Fibroblast of skin of right biceps (primary cell): ENCODE measurements around the gene ZFP92.
A peak's percentile ranks its signal among the peaks of the same experiment; 100 is the strongest.

Experiments used
- DNase-seq: peaks from one replicate; pipeline ENCODE4 v3.0.0-alpha.2; 2013

ZFP92 gene

DNA sequence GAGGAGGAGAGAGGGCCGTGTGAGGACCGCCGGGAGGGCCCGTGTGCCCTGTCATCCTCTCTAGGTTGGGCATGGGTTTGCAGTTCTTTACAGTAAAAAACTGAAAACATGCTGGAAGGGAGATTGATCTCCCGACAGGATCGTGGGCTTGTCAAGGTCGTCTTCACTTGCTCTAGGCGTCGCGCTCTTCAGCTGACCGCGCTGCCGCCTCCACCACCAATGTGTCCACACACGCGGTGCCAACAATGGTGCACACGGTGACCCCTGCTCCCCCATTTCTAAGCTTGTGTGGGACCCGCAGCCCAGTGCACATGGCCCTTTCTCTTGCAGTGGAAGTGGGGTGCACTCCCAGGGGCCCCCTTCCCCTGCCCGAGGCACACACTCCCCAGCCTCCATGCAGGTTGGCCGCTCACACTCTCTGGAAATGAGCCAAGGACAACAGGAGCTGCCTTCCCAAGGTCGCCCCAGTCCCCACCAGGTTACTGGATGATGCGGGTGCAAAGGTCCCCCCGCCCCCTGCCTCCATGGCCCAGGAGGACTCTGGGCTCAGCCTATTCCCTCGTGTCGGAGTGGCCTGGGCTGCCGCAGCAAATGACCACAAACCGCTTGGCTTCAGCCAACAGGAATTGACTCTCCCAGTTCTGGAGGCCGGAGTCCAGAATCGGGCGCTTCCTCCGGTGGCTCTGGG lies 1.7 kb upstream of the ZFP92 start:
- DNase-seq, result no peak

DNA sequence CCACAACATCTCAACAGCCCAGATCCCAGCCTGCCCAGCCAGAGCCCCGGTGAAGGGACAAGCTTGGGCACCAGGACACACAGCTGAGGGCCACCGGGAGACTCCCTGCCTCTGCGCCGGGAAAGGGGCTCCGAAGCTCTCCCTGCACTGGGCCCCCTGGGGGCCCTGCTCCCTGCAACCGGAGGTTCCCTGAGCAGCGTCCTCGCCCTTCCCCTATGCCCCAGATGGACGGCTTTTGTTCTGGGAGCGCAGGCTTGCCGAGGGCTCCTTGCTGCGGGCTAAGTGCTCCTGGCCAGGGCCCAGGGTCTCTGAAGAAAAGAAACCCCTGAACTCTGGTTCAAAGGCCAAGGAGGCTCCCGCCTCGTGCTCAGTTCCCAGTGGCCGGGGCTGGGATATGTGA lies 899 bp upstream of the ZFP92 start:
- no peak for DNase-seq

DNA sequence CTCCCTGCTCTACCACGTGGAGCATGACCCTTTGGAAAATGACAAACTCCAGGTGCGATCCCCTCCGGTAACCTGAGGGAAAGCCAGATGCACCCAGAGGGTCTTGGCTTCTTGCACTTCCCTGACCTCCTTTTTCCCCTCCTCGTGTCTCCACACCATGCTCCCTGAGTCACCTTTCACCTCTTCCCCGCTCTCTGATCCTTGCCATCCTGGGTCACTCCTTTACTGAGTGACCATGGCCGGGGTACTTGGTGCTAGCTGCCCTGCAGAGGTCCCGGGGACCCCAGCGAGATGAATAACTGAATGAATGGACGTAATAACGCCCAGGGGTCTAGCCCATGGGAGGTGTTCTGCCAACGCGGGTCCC lies 401 bp upstream of the ZFP92 start:
- DNase-seq, result no peak

DNA sequence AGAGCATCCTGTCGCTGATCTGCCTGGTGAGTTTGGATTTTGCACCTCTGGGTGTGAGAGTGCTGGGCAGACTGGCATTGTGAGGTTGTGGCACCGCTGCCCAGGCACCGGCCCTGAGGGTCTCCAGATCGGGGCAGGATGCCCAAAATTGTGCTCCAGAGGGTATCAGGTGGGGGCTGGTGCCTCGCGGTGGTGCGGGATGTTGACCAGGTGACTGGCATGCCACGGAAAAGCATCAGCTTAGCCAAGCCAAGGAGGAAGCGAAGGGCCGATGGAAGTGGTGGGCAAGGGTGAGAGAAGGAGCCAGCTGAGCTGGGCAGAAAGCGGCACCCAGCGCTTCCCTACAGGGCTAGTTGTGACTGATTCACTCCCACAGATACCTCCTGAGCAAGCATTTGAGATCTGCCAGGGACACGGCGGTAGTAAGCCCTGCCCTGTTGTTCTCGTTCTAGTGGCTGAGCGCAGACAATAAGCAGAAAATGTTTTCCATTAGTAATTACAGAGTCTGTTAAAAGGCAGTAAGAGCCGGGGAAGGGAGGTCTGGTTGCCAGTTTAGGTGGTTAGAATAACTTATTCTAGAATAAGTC lies 809 bp downstream of the ZFP92 start:
- DNase-seq, result no peak

DNA sequence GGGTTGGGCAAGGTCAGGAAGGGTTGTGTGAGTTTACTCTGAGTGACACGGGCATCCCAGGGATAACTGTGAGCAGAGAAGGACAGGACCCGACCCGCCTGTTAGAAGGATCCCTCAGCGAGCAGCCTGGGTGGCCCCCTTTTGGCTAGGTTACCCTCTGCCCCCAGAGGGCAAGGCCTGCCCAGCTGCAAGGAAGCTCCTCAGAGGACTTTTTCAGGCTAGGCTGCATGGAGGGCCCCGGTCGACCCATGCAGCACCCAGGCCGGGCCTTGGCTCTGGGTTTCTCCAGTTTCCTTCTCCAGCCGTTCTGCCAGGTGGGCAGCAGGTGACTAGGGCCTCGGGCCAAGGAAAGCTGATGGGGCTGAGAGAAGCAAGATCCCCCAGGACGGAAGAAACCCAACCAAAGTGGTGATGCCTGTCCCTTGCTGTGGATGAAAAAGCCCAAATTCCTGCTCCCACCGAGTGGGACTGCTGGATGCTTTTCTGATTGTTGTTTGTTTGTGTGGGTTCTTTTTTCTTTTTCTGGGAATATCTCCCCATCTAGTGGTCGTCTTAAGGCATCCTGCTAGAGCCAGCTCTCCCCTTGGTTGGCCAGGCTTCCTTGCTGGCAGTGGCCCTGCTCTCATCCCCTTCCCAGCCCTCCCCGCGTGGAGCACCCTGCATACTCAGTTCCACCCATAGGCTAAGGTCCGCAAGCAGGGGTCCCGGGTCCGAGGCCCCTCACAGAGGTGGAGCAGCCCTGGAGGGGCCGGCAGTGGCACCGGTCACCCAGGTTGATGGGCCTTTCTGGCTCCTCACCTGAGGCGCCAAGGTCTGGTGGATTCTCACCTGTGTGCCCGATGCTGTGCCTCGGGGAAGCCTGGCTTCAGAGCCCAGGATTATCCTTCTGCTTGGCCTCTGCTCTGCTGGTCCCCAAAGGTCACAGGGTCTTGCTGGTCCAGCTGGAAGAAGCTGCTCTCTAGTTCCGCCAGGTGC lies 1.8 kb downstream of the ZFP92 start:
- DNase-seq, result no peak

DNA sequence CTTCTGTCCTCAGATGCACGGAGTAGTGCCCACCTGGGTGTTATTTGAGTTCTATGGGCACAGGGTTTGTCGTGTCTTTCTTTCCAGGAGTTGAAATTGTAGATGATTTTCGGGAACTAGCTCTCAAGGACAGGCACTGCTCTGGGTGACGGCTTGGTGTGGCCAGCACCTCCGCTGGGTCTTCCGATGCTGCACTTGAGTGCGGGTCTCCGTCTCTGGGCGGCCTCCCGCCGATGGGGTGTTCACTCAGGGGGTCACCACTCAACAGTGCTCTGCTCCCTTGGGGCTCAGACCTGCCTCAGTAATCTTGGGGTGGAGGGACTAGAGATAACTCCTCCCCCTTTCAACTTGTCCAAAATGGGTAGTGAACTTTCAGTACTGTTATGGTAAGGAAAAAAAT lies 2.5 kb downstream of the ZFP92 start:
- no peak for DNase-seq

DNA sequence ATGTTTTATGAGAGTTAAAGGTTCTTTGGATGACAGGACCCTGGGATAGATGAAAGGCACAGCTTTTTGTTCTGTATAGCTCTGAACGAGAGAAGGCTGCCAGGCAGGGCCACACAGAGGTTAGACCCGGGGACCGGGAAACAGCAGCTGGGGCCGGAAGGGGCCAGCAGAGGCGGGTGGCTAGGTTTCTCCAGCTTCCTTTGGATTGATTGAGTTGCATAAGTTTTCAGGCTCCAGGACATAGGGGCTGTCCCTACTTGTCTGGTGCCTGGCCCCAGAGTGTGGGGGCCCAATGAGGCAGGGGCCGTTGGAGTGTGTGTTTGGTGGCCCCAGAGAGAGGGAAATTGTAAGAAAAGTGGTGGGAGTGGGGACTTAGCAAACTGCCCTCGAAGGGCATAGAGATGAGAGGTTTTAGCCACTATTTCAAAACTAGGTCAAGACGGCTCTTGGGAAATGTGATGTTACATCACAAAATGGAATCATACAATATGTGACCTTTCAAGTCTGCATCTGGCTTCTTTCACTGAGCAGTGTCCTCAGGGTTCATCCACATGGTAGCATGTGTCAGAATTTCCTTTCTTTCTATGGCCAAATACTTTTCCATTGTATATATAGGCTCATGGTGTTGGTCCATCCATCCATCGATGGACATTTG lies 3.7 kb downstream of the ZFP92 start:
- DNase-seq, result no peak

DNA sequence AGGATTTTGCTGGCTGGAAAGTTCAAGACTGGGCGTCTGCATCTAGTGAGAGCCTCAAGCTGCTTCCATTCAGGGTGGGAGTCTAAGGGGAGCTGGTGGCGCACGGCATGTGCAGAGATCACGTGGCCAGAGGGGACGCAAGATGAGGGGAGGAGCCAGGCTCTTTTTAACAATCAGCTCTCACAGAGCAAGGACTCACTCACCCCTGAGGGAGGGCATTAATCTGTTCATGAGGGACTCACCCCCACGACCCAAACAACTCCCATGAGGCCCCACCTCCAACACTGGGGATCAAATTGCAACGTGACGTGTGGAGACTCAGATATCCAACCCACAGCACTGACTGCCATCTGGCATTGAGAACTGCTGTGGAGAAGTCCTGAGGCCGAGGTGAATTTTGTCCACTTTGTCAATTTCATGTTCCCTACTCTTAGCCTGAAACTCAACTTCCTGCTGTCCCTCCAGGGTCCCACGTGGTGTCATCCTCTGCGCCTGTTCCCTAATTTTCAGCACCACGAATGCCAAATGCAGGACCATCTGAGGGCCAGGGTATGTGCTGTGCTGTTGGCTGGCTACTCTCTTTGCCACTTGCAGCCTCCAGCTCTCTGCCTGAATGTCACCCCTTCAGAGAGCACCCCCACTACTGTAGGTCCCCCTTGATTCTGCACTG lies 5.6 kb downstream of the ZFP92 start:
- peak; percentile 2 for DNase-seq

DNA sequence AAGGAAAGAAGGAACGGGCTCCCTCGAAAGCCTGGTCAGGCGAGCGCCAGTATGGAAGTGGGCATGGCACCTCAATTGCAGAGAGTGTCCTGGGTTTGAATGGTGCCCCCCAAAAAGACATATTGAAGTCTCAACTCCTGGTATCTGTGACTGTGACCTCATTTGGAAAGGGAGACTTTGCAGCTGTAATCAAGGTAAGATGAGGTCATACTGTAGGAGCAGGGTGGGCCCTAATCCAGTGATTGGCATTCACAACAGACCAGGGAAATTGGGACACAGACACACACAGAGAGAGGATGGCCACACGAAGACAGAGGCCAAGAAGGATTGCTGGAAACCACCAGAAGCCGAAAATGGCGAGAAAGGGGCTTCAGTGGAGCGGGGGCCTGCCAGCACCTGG lies 6.4 kb downstream of the ZFP92 start:
- no peak for DNase-seq

DNA sequence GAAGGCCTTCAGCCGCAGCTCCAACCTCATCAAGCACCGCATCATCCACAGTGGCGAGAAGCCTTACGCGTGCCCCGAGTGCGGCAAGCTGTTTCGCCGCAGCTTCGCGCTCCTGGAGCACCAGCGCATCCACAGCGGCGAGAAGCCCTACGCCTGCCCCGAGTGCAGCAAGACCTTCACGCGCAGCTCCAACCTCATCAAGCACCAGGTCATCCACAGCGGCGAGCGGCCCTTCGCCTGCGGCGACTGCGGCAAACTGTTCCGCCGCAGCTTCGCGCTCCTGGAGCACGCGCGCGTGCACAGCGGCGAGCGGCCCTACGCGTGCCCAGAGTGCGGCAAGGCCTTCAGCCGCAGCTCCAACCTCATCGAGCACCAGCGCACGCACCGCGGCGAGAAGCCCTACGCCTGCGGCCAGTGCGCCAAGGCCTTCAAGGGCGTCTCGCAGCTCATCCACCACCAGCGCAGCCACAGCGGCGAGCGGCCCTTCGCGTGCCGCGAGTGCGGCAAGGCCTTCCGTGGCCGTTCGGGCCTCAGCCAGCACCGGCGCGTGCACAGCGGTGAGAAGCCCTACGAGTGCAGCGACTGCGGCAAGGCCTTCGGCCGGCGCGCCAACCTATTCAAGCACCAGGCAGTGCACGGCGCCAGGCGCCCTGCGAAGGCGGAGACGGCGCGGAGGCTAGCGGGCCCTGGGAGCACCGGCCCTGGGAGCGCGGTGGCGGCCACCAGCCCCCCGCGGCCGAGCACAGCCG lies 9.8 kb downstream of the ZFP92 start:
- no peak for DNase-seq

DNA sequence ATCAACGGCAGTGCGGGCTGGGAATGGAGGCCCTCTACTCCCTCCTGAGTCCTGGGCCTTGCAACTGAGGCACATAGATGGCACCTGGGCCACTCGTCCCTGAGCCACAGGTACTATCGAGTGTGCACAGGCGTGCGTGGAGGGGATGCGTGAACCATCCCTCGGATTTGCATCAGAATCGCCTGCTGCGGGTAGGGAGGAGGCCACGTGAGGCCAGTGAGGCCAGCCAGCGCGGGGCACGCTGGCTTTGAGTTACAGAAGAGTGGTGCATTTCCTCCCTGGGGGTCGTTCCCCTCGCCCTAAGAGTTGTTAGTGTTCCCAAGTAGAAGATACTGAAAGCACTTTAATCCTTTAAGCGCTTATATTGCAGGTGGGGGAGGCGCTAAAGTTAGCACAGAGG lies 10.6 kb downstream of the ZFP92 start:
- DNase-seq, result no peak

DNA sequence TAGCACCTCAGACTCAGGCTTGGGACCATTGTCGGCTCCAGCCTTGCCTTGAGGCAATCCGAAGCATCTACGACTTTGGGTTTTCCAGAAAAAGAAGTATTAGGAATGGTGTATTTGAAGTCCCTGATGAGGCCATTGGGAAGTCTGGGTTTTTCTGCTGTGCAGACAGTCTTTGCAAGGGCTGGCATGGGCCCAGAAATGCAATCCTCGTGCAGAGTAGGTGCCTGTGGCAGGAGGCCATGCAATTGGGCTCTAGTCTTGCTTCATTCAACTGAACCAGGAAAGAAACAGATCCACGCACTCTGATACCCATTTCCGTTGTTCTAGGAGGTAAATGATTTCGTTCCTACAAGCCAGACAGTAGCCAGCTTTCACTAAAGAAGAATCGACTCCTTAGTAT lies 12.4 kb downstream of the ZFP92 start:
- DNase-seq, result no peak

DNA sequence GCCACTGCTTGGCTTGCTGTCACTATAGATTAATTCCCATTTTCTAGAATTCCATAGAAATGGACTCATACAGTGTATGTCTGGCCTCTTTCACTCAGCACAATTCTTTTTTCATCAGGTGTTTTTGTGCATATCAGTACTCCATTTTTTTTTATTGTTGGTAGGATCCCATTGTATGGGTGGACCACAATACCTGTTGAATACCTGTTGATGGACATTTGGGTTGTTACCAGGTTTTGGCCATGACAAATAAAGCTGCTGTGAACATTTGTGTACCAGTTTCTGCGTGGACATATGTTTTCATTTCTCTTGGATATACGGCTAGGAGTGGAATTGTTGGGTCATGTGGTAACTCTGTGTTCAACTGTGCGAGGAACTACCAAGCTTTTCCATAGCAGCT lies 14.9 kb downstream of the ZFP92 start:
- no peak for DNase-seq

DNA sequence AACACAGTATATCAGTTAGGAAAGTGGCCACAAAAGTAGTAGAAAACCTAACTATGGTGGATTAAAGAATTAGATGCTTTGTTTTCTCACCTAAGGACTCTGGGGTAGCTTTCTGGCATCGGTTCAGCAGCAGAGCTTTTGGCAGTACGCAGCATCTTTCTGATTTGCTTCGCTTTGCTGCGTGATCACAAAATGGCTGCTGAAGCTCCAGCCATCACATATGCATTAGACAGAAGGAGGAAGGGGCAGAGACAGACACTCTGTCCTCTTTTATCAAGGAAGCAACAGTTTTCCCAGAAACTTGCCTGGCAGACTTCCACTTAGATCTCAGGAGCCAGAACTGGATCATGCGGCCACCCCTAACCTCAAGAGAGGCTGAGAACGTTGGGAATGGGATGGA lies 19.5 kb downstream of the ZFP92 start:
- no peak for DNase-seq

DNA sequence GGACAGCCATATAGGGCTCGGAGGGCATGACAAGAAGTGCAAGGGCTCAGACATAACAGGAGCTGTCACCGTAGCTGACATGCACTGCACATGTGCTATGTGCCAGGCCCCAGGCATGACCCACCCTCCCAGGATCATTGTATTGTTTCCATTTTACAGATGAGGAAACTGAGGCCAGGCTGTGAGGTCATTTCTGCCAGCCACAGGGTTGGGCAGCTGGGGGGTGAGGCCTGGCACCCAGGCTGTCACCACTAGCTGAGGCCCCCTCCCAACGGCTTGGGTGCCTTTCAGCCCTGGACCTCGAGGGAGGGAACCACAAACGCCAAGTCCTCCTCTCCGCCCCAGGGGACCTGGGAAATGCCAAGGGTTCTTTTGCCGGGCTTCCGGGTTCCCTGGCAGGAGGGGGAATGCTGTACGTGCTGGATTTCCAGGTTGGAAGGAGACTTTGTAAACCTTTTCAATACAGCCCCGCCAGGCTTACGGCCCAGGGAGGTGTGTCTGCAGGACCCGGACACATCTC lies 21.9 kb downstream of the ZFP92 start:
- DNase-seq, result no peak

DNA sequence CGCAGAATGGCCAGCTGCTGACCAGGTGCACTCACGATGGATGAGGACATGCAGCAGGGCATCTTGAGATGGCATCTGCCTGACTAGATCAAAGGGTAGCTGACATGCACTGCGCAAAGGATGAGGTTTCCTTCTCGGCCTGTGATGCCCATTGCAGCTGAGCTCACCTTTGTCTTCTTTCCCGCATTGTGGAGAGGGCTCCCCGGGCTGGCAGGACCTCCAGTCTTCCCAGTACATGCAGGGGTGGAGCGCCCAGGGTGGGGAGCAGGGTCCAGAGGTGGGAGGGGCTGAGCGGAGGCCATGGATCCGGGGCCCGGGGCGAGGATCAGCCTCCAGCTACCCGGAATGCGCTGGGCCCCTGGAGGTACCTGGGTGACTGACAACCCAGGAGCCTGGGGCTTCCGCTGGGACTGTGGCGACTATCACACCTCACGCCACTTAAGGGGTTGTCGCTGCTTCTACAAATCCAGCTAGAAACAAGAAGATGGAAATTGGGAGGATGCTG lies 22.6 kb downstream of the ZFP92 start:
- DNase-seq, result no peak

DNA sequence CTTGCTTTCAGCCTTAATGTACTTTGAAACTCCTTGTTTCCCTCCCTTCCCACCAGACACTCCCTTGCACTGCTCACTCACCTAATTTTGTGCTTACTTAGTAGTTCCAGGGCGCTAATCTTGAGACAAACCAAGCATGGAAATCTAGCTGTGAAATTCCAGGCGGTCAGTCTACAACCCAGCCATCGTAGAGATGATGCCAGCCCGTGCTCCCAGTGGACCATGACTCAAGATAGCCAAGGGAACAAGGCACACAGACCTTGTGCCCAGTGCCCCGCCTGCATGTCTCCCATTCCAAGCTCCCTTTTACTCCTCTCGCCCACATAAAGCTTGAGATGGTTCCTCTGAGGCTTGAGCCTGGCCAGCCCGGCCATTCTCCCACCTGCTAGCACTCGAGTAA lies 23.5 kb downstream of the ZFP92 start:
- DNase-seq, result no peak

DNA sequence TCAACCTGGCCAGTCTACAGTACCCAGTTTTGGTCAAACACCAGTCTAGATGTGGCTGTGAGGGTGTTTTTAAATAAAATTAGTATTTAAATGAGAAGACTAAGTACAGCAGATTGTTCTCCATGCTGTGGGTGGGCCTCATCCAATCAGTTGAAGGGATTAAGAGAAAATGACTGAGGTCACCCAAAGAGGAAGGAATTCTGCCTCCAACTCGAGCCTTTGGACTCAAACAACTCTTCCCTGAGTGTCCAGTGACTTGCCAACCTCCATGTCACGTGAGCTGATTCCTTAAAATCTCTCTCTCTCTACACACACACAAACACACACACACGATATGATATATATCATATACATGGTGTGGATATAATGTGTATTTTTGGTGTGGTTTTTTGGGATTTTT lies 24.6 kb downstream of the ZFP92 start:
- no peak for DNase-seq

DNA sequence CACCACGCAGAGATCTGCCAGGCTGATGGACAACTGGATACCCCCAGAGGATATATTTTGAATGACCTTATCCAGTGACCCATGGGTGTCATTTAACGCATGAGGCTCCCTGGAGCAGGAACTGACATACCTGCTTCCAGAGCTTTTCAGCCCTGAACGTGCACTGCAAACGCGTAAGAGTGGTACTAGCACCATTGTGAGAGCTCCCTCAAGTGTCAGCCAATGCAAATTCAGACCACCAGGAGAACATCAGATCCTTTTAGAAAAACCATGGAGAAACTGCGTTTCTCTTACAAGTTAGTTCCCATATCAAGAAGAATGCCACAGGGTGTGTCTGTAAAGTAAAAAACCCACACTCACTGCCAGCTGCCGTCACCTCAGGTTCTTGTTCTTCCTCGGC lies 27.3 kb downstream of the ZFP92 start:
- DNase-seq, result peak; percentile 24

DNA sequence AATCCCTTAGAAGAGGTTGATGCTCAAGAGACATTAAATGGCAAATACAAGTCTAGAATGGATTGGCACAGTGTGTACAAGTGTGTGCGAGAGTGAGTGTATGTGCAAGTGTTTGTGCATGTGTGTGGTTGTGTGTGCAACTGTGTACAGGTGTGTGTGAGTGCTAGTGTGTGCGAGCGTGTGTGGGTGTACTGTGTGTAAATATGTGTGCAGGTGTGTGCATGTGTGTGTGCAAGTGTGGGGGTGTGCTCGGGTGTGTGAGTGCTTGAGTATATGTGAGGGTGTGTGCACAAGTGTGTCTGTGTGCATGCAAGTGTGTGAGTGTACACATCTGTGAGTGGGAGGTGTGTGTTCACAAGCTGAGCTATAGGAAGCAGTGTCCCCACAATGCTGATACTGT lies 28.7 kb downstream of the ZFP92 start:
- no peak for DNase-seq

DNA sequence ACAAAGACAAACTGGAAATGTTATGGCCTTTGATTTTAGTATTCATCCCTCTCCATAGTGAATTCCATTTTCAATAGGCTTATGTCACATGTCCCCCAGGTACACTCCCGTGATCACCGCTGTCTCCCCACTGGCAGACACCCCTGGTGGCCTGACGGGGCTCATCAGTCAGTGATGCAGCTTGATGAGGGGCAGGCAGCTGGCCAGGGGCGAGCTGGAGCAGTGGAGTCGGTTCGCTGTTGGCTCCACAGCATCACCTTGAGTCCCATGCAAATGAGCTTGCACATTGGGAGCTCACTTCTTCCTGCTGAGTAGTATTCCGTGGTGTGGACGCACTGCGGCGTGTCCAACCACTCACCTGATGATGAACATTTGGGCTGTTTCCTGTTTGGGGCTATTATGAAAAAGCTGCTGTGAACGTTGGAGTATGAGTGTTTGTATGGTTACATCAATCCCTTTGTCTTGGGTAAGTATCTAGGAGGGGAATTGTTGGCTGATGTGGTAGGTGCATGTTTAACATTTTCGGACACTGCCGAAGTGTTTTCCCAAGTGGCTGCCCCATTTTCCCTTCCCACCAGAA lies 29.4 kb downstream of the ZFP92 start:
- DNase-seq, result no peak
